HepG2 (cell line): Measurements from ENCODE around the gene SLC35B2. TPM values are rescaled to one million over a fixed set of nuclear protein-coding genes. Genes with fewer than 3 reads are reported as not detected.

Source experiments
- ATAC-seq: fragments of 200-7000 bp; cut with Tn5 transposase; 3 replicates; pipeline ENCODE4 v1.9.1; 2020; ENCODE audit warnings: mild to moderate bottlenecking, moderate library complexity
- BruUV-seq: library from RNA; stranded (reverse); fragments of 400-500 nt; replicated peaks from 2 replicates; lab custom pipeline; 2021; lab: Mats Ljungman, UMichigan
- CTCF ChIA-PET: fragments of 300-600 bp; formaldehyde crosslinking; extraction: SDS; loops from one replicate; lab custom pipeline; 2021; ENCODE audit warnings: low total read pairs, inconsistent platforms, low intra/inter-chr PET ratio; lab: Yijun Ruan, JAX
- POLR2A ChIA-PET: fragments of 350-600 bp; sonication (Branson Sonifier 250); formaldehyde crosslinking; loops from one replicate; lab custom pipeline; 2020; ENCODE audit warnings: antibody characterized with exemption, inconsistent platforms; lab: Yijun Ruan, JAX
- DNase-seq: peaks from one replicate; pipeline ENCODE4 v3.0.0-alpha.2; 2015; ENCODE audit warnings: low spot score
- FAIRE-seq: peaks from 3 replicates; lab custom pipeline; 2011; peaks lifted over from hg19 to GRCh38; lab: Jason Lieb, UNC
- H2AFZ ChIP-seq: one replicate; pipeline ENCODE4 v1.6.1; 2011; ENCODE audit warnings: low read length, inconsistent platforms
- H3K27ac ChIP-seq: fragments of 300-600 bp; 3 replicates; pipeline ENCODE4 v1.8.0; 2011; ENCODE audit warnings: mixed run types, mild to moderate bottlenecking, mixed read lengths, low read length, inconsistent platforms; ENCODE audit not compliant: insufficient read depth; ENCODE audit errors: extremely low read length
- H3K27me3 ChIP-seq, 2 experiments: fragments of 200-600 bp in 1 of 2; 2 replicates in 1 of 2; 3 replicates in 1 of 2; pipeline versions ENCODE4 v1.6.0 to v1.8.0; 2011; ENCODE audit warnings: low read length in 2 of 2, mild to moderate bottlenecking in 2 of 2, moderate library complexity in 2 of 2, inconsistent platforms in 1 of 2; ENCODE audit not compliant: insufficient read depth in 2 of 2, control insufficient read depth in 1 of 2
- H3K36me3 ChIP-seq, 2 experiments: fragments of 200-600 bp in 1 of 2; replicated peaks in 1 of 2; 2 replicates in 1 of 2; 3 replicates in 1 of 2; pipeline versions ENCODE4 v1.5.1 to v1.8.0; 2011; ENCODE audit warnings: low read length in 2 of 2, inconsistent platforms in 1 of 2; ENCODE audit not compliant: insufficient read depth in 2 of 2, control insufficient read depth in 1 of 2
- H3K4me1 ChIP-seq: 2 replicates; pipeline ENCODE4 v1.5.1; 2012; ENCODE audit warnings: low read length, inconsistent platforms; ENCODE audit not compliant: insufficient read depth
- H3K4me2 ChIP-seq: 2 replicates; pipeline ENCODE4 v1.6.0; 2011; ENCODE audit warnings: low read depth, low read length, inconsistent platforms
- H3K4me3 ChIP-seq, 3 experiments: fragments of 200-600 bp in 1 of 3; sonication (generic), shearing (Covaris generic) in 1 of 3; replicated peaks in 1 of 3; 2 replicates each; pipeline ENCODE4 v1.5.1; 2011 to 2016; ENCODE audit warnings: low read length in 3 of 3, inconsistent platforms in 2 of 3, low read depth in 2 of 3, mild to moderate bottlenecking in 2 of 3, control low read depth in 1 of 3, mixed read lengths in 1 of 3; ENCODE audit not compliant: insufficient read depth in 1 of 3
- H3K79me2 ChIP-seq: one replicate; pipeline ENCODE4 v1.6.1; 2011; ENCODE audit warnings: low read length, inconsistent platforms; ENCODE audit not compliant: insufficient read depth
- H3K9ac ChIP-seq: 2 replicates; pipeline ENCODE4 v1.6.0; 2011; ENCODE audit warnings: mild to moderate bottlenecking, low read depth, low read length, inconsistent platforms; ENCODE audit not compliant: insufficient read depth
- H3K9me3 ChIP-seq: 2 replicates; pipeline ENCODE4 v1.5.1; 2012; ENCODE audit warnings: mild to moderate bottlenecking, low read length
- H4K20me1 ChIP-seq: 2 replicates; pipeline ENCODE4 v1.6.0; 2011; ENCODE audit warnings: inconsistent platforms, mild to moderate bottlenecking, low read length, moderate library complexity; ENCODE audit not compliant: insufficient read depth
- CBFB ChIP-seq: sonication (generic); formaldehyde crosslinking; IDR thresholded peaks from 2 replicates; pipeline ENCODE4 v1.4.0; 2020; ENCODE audit warnings: missing genetic modification reagents
- CENPT ChIP-seq: sonication (generic); formaldehyde crosslinking; IDR thresholded peaks from 2 replicates; pipeline ENCODE4 v1.8.0; 2022; ENCODE audit warnings: low read depth, mild to moderate bottlenecking, moderate library complexity, missing genetic modification reagents
- CHCHD3 ChIP-seq: sonication (generic); formaldehyde crosslinking; IDR thresholded peaks from 2 replicates; pipeline ENCODE4 v1.8.0; 2022; ENCODE audit warnings: mild to moderate bottlenecking, missing genetic modification reagents, moderate library complexity
- EED ChIP-seq: sonication (generic); formaldehyde crosslinking; IDR thresholded peaks from 2 replicates; pipeline ENCODE4 v1.5.0; 2020; ENCODE audit warnings: mild to moderate bottlenecking, missing genetic modification reagents
- ETV5 ChIP-seq: IDR thresholded peaks from 2 replicates; pipeline ENCODE4 v1.6.1; 2018; ENCODE audit warnings: missing biosample characterization, missing genetic modification reagents, inconsistent platforms, borderline replicate concordance
- GABPB1 ChIP-seq: IDR thresholded peaks from 2 replicates; pipeline ENCODE4 v1.6.1; 2016; ENCODE audit warnings: mild to moderate bottlenecking, missing genetic modification reagents, moderate library complexity, missing compliant biosample characterization
- HES4 ChIP-seq: sonication (generic); formaldehyde crosslinking; IDR thresholded peaks from 2 replicates; pipeline ENCODE4 v1.9.0; 2021; ENCODE audit warnings: mild to moderate bottlenecking, missing genetic modification reagents, borderline replicate concordance
- MAFG ChIP-seq: sonication (generic); formaldehyde crosslinking; IDR thresholded peaks from 2 replicates; pipeline ENCODE4 v1.5.1; 2020; ENCODE audit warnings: mild to moderate bottlenecking, missing genetic modification reagents
- NCOA5 ChIP-seq: sonication (generic); formaldehyde crosslinking; IDR thresholded peaks from 2 replicates; pipeline ENCODE4 v1.4.0; 2020; ENCODE audit warnings: missing genetic modification reagents
- SRF ChIP-seq: IDR thresholded peaks from 2 replicates; pipeline ENCODE4 v1.6.1; 2011; ENCODE audit warnings: mild to moderate bottlenecking, low read depth, low read length, moderate library complexity
- ZBTB21 ChIP-seq: sonication (generic); formaldehyde crosslinking; IDR thresholded peaks from 2 replicates; pipeline ENCODE4 v1.4.0; 2020; ENCODE audit warnings: missing genetic modification reagents
- ZNF205 ChIP-seq: IDR thresholded peaks from 2 replicates; pipeline ENCODE4 v1.6.1; 2018; ENCODE audit warnings: missing biosample characterization, missing genetic modification reagents
- ZNF709 ChIP-seq: sonication (generic); formaldehyde crosslinking; IDR thresholded peaks from 2 replicates; pipeline ENCODE4 v1.5.0; 2020; ENCODE audit warnings: mild to moderate bottlenecking, missing genetic modification reagents
- ZNF891 ChIP-seq: sonication (generic); formaldehyde crosslinking; IDR thresholded peaks from 2 replicates; pipeline ENCODE4 v1.5.0; 2020; ENCODE audit warnings: mild to moderate bottlenecking, missing genetic modification reagents
- WGBS: methylation state at CpG from one replicate; pipeline ENCODE4 v1.1.6; 2017; ENCODE audit warnings: low lambda C conversion rate; 5-methylcytosine and 5-hydroxymethylcytosine counted together
- in situ Hi-C: cut with HindIII; loops from 2 replicates; pipeline ENCODE4 v1.10.0; 2017; ENCODE audit warnings: low pct_unique_long_range_greater_than_20kb; ENCODE audit not compliant: extremely low pct_ligation_motif_present
- intact Hi-C: fragments of 100-400 bp; cut with micrococcal nuclease; formaldehyde crosslinking; loops from one replicate; pipeline ENCODE4 v1.10.0; 2022; ENCODE audit not compliant: unreplicated experiment
- polyA plus RNA-seq, 8 experiments: library from polyadenylated mRNA; depleted of rRNA in 3 of 8; stranded (reverse) in 7 of 8; unstranded in 1 of 8; fragments of >200 nt; fragmentation: Illumina TruSeq in 4 of 8; extraction: Trizol in 4 of 8; gene quantifications; 2 replicates each; pipeline versions ENCODE4 v1.2.1 to v1.2.3, GENCODE V29; 2011 to 2016; ENCODE audit warnings: low read depth in 4 of 8, missing spikeins in 1 of 8, mixed read lengths in 1 of 8; ENCODE audit not compliant: insufficient read depth in 1 of 8
- total RNA-seq, 5 experiments: library from RNA; depleted of rRNA; stranded (reverse); fragments of >200 nt; fragmentation: Illumina TruSeq; extraction: Trizol; gene quantifications; 2 replicates each; pipeline ENCODE4 v1.2.3, GENCODE V29; 2016; ENCODE audit warnings: low read depth in 1 of 5
- TF ChIP-seq, protein P1 (sequence below): sonication (generic); formaldehyde crosslinking; IDR thresholded peaks from 2 replicates; pipeline ENCODE4 v1.4.0; 2020; ENCODE audit warnings: missing genetic modification reagents
- TF ChIP-seq, protein P2 (sequence below): sonication (generic); formaldehyde crosslinking; IDR thresholded peaks from 2 replicates; pipeline ENCODE4 v1.8.1; 2022; ENCODE audit warnings: low read depth, mild to moderate bottlenecking, missing genetic modification reagents
- TF ChIP-seq, protein P3 (sequence below): sonication (generic); formaldehyde crosslinking; IDR thresholded peaks from 2 replicates; pipeline ENCODE4 v1.4.0; 2020; ENCODE audit warnings: missing genetic modification reagents

The SLC35B2 gene
- total and polyA plus RNA-seq, 2 of the 13 experiments (the other 11 are each of a cell fraction or from before 2014, with no cell fraction given): 61.1 to 148 TPM

DNA sequence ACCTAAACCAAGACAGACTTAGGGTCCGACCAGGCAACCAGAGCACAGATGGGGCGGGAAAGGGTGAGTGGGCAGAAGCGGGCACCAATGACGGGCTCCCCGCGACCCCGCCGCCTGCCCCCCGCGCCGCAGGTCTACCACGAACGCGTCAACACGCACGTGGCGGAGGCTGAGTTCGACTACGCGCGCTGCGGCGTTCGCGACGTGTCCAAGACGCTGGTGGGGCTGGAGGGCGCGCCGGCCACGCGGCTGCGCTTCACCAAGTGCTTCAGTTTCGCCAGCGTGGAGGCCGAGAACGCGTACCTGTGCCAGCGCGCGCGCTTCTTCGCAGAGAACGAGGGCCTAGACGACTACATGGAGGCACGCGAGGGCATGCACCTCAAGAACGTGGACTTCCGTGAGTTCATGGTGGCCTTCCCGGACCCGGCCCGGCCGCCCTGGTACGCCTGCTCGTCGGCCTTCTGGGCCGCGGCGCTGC, 18.0 kb upstream of the SLC35B2 start:
- CTCF ChIA-PET: no interaction called here
- no peak for TF ChIP-seq MAFG (CRISPR knock-in tag)
- peak; percentile 68; the same call in 1 of the 2 replicates for TF ChIP-seq HES4
- peak; percentile 74; the same call in 1 of the 2 replicates for TF ChIP-seq ZNF709
- no peak for TF ChIP-seq NCOA5 (CRISPR knock-in tag)
- TF ChIP-seq CBFB (CRISPR knock-in tag): 0 out of 2 replicates have a peak, but pooled peaks have one; percentile 22
- TF ChIP-seq, protein P1, sequence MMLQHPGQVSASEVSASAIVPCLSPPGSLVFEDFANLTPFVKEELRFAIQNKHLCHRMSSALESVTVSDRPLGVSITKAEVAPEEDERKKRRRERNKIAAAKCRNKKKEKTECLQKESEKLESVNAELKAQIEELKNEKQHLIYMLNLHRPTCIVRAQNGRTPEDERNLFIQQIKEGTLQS: no peak
- peak; percentile 91; the same call in 1 of the 2 replicates for TF ChIP-seq EED (CRISPR knock-in tag)
- TF ChIP-seq, protein P2, sequence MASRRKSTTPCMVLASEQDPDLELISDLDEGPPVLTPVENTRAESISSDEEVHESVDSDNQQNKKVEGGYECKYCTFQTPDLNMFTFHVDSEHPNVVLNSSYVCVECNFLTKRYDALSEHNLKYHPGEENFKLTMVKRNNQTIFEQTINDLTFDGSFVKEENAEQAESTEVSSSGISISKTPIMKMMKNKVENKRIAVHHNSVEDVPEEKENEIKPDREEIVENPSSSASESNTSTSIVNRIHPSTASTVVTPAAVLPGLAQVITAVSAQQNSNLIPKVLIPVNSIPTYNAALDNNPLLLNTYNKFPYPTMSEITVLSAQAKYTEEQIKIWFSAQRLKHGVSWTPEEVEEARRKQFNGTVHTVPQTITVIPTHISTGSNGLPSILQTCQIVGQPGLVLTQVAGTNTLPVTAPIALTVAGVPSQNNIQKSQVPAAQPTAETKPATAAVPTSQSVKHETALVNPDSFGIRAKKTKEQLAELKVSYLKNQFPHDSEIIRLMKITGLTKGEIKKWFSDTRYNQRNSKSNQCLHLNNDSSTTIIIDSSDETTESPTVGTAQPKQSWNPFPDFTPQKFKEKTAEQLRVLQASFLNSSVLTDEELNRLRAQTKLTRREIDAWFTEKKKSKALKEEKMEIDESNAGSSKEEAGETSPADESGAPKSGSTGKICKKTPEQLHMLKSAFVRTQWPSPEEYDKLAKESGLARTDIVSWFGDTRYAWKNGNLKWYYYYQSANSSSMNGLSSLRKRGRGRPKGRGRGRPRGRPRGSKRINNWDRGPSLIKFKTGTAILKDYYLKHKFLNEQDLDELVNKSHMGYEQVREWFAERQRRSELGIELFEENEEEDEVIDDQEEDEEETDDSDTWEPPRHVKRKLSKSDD (CRISPR knock-in tag): peak; percentile 5; the same call in 1 of the 2 replicates
- 0 out of 2 replicates have a peak, but pooled peaks have one; percentile 4 for TF ChIP-seq CENPT
- no peak for TF ChIP-seq SRF
- 0 out of 2 replicates have a peak, but pooled peaks have one; percentile 16 for TF ChIP-seq ZNF891 (CRISPR knock-in tag)
- no peak for TF ChIP-seq ZBTB21 (CRISPR knock-in tag)
- TF ChIP-seq ZNF205 (CRISPR knock-in tag): no peak
- TF ChIP-seq, protein P3, sequence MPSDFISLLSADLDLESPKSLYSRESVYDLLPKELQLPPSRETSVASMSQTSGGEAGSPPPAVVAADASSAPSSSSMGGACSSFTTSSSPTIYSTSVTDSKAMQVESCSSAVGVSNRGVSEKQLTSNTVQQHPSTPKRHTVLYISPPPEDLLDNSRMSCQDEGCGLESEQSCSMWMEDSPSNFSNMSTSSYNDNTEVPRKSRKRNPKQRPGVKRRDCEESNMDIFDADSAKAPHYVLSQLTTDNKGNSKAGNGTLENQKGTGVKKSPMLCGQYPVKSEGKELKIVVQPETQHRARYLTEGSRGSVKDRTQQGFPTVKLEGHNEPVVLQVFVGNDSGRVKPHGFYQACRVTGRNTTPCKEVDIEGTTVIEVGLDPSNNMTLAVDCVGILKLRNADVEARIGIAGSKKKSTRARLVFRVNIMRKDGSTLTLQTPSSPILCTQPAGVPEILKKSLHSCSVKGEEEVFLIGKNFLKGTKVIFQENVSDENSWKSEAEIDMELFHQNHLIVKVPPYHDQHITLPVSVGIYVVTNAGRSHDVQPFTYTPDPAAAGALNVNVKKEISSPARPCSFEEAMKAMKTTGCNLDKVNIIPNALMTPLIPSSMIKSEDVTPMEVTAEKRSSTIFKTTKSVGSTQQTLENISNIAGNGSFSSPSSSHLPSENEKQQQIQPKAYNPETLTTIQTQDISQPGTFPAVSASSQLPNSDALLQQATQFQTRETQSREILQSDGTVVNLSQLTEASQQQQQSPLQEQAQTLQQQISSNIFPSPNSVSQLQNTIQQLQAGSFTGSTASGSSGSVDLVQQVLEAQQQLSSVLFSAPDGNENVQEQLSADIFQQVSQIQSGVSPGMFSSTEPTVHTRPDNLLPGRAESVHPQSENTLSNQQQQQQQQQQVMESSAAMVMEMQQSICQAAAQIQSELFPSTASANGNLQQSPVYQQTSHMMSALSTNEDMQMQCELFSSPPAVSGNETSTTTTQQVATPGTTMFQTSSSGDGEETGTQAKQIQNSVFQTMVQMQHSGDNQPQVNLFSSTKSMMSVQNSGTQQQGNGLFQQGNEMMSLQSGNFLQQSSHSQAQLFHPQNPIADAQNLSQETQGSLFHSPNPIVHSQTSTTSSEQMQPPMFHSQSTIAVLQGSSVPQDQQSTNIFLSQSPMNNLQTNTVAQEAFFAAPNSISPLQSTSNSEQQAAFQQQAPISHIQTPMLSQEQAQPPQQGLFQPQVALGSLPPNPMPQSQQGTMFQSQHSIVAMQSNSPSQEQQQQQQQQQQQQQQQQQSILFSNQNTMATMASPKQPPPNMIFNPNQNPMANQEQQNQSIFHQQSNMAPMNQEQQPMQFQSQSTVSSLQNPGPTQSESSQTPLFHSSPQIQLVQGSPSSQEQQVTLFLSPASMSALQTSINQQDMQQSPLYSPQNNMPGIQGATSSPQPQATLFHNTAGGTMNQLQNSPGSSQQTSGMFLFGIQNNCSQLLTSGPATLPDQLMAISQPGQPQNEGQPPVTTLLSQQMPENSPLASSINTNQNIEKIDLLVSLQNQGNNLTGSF (CRISPR knock-in tag): 0 out of 2 replicates have a peak, but pooled peaks have one; percentile 1
- 0 out of 2 replicates have a peak, but pooled peaks have one; percentile 37 for TF ChIP-seq GABPB1
- TF ChIP-seq ETV5 (CRISPR knock-in tag): 0 out of 2 replicates have a peak, but pooled peaks have one; percentile 25
- 0 out of 2 replicates have a peak, but pooled peaks have one; percentile 76 for TF ChIP-seq CHCHD3 (CRISPR knock-in tag)

More for the DNA sequence above, 18.0 kb upstream of the SLC35B2 start:
- POLR2A ChIA-PET: interaction anchor here (0.7 to 1.5 kb wide), 4 partner anchors 13 to 28 kb away, joined by 3 to 5 read pairs (median 4); partner anchors contain the start of gene HSP90AB1
- H4K20me1 ChIP-seq: peaks cover 3% of the 10 kb centered on the region; the same call in 1 of the 2 replicates
- DNase-seq (no peak), ATAC-seq (no peak), FAIRE-seq (no peak)
- peaks cover 28% of the 10 kb centered on the region for H3K4me1 ChIP-seq
- H3K4me2 ChIP-seq: peak overlapping the region; percentile 69
- no TSS peak for BruUV-seq
- in situ Hi-C loops (no loop called here), intact Hi-C loops (no loop called here)
- no peaks in the 10 kb centered on the region for H3K36me3 ChIP-seq
- 83% methylated on average over 55 of the region's 59 CpGs for WGBS
- peaks cover 40 to 89% of the 10 kb centered on the region in 2 experiments for H3K27me3 ChIP-seq
- no peak overlapping the region for H3K9ac ChIP-seq
- no peaks in the 10 kb centered on the region for H3K9me3 ChIP-seq
- H3K4me3 ChIP-seq: peak overlapping the region in 2 of 3 experiments; percentile 13 to 62; a peak in 2 of 6 replicates
- H2AFZ ChIP-seq: no peak overlapping the region
- no peak overlapping the region for H3K27ac ChIP-seq
- no peaks in the 10 kb centered on the region for H3K79me2 ChIP-seq
